ENCODE measurements around the gene RSL1D1.
"Not testable (repeated sequence)": the region's sequence is repeated elsewhere in the genome, so short reads cannot be mapped to it uniquely, and the experiment has no call there.

Gene RSL1D1

GRCh38 chr16:11843206-11843605 is 8.1 kb downstream of the RSL1D1 start:
- no peak for DNase-seq

DNA sequence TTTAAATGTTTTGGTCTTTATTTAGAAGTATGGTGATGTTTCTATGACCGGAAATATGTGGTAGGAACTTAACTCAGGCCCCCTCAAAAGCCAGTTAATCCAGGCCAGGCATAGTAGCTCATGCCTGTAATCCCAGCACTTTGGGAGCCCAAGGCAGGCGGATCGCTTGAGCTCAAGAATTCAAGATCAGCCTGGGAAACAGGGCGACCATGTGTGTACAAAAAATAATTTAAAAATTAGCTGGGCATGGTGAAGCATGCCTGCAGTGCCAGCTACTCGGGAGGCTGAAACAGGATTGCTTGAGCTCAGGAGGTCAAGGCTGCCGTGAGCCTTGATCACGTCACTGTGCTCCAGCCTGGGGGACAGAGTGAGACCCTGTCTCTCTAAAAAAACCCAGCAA is 10.3 kb downstream of the RSL1D1 start:
- no peak for DNase-seq

- no peak for DNase-seq
Measured at GRCh38 chr16:11836650-11837244, 14.6 kb downstream of the RSL1D1 start.

DNA sequence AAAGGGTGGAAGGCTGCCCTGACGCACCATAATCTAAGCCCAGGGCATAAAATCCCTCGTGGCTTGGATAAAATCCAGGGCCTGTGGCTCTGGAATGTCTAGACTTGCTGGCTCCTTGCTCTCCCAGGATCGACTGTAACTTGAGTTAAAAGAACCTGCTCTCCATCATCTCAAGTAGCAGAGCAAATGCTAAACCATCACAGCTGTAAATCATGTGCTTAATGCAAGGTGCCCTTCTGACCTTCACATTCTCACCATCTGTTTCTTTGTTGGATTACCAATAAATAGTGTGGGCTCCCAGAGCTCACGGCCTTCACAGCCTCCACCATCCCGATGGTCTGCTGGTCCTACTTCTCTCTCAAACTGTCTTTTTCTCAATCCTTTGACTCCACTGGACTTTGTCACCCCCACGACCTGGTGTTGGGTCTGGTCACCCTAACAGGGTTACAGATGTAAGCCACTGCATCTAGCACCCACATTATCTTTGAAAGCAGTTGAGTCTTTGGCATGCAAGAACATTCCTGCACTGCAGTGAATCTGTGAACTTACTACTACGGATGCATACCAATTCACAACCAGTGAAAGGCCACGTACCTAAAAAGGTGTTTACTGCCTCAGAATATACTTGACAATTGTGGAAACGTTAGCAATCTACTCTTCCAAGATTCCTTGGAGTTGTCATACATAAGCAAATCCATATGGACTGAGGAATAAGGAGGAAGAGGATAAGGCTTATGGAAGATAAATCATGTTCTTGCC is 15.3 kb downstream of the RSL1D1 start:
- no peak for DNase-seq

- DNase-seq, result no peak
Measured at GRCh38 chr16:11835309-11835708, 16.0 kb downstream of the RSL1D1 start.

GRCh38 chr16:11833951-11834695 is 17.2 kb downstream of the RSL1D1 start:
- DNase-seq, result no peak

DNA sequence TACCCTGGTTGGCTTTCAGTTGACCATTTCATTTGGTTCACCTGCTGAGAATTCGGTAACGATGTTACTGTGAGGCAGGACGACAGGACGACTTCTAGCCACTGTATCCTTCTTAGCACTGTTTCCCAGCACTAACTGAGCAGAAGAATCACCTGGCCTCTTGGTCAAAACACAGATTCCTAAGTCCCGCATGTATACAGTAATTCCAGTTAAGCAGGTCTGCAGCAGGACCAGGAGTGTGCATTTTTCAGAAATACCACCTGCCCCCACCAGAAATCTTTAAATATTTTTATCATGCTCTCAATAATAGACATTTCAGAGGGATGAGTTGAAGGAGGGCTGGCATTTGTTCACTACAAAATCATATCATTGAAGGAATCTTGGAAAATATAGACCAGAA is 22.6 kb downstream of the RSL1D1 start:
- DNase-seq, result no peak

GRCh38 chr16:11825520-11826165 is 25.7 kb downstream of the RSL1D1 start:
- not testable (repeated sequence) for DNase-seq

- DNase-seq, result no peak
Measured at GRCh38 chr16:11824362-11824761, 27.0 kb downstream of the RSL1D1 start.

DNA sequence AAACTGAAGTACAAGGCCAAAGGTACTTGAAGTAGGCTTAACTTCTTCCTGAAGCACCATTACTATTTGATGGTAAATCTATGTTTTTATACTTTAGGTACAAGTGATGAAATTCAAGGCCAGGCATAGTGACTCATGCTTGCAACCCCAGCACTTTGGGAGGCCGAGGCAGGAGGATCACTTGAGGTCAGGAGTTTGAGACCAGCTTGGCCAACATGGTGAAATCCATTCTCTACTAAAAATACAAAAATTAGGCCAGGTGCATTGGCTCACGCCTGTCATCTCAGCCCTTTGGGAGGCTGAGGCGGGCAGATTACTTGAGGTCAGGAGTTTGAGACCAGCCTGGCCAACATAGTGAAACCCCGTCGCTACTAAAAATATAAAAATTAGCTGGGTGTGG is 27.7 kb downstream of the RSL1D1 start:
- not testable (repeated sequence) for DNase-seq

DNA sequence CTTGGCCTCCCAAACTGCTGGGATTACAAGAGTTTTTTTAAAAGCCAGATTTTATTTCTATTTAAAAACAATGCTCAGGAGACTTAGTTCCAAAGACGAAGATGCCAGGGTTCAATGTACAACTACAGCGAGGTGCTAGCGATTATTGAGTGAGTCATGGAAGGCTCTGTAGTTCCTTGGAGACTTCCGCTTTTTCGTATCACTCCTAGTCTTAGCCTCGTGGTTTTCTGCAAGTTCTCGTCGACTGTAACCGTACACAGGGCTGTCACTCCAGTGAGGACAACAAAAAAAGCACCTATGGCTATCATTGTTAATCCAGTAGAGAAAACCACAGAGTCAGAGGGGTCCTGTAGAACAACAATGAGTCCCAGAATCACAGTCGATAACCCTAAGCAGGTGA is 31.5 kb downstream of the RSL1D1 start:
- no peak for DNase-seq

GRCh38 chr16:11818970-11819369 is 32.4 kb downstream of the RSL1D1 start:
- not testable (repeated sequence) for DNase-seq

DNA sequence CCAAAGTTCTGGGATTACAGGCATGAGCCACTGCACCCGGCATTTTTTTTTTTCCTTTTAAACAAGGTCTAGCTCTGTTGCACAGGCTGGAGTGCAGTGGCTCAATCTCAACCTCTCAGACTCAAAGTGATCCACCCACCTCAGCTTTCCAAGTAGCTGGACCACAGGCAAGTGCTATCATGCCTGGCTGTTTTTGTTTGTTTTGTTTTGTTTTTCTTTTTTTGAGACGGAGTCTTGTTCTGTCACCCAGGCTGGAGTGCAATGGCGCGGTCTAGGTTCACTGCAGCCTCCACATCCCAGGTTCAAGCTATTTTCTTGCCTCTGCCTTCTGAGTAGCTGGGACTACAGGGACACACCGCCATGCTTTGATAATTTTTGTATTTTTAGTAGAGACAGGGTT is 35.2 kb downstream of the RSL1D1 start:
- no peak for DNase-seq

- DNase-seq, result not testable (repeated sequence)
Measured at GRCh38 chr16:11814800-11815199, 36.5 kb downstream of the RSL1D1 start.

DNA sequence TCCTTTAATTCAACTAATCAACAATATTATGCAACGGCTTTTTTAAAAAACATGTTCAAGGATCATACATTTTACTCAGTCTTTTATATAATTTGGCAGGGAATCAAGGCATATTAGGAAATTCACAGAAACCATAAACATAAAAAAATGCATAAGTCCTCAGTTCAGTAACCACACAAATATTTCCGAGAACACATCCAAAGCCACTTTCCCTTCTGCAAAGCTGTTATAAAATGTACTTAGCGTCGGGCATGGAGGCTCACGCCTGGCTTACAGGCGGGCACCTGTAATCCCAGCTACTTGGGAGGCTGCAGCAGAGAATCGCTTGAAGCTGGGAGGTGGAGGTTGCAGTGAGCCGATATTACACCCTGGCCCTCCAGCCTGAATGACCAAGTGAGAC is 44.6 kb downstream of the RSL1D1 start:
- DNase-seq, result no peak

- DNase-seq, result no peak
Measured at GRCh38 chr16:11805556-11805955, 45.8 kb downstream of the RSL1D1 start.

DNA sequence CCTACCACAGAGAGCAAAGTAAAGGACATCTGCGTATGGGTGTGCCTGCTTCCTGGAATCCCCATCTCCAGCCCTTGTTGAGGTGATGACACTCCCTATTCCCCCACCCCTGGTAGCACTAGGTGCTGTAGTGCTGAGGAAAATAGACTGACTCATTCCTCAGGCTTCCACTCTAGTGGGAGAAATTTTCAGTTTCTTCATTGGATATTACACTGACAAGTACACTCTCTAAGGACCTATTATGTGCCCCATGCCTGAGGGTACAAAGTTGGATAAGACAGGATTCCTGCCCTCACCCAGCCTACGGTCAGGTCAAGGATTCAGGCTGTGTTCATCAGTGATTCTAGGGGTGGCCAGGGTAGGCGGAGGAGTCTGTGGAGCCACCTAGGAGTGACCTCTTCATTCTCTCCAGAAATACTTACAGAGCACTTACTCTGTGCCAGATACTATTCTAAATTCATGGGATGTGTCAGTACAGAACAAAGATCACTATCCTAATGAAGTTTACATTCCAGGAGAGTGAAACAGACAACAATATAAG is 49.8 kb downstream of the RSL1D1 start:
- DNase-seq, result no peak

DNA sequence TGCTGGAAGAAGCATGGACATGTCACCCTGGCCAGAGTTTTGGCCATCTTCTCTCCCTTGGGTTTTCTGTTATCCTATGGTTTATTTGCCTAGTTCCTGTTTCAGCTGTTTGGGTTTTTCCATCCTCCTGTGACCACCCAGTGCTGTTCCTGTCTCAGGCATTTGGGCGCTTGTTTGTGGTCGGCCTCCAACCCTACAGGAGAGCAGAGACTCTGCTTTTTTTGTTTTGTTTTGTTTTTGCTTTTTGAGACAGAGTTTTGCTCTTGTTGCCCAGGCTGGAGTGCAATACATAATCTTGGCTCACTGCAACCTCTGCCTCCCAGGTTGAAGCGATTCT is 51.0 kb downstream of the RSL1D1 start:
- DNase-seq, result no peak

DNA sequence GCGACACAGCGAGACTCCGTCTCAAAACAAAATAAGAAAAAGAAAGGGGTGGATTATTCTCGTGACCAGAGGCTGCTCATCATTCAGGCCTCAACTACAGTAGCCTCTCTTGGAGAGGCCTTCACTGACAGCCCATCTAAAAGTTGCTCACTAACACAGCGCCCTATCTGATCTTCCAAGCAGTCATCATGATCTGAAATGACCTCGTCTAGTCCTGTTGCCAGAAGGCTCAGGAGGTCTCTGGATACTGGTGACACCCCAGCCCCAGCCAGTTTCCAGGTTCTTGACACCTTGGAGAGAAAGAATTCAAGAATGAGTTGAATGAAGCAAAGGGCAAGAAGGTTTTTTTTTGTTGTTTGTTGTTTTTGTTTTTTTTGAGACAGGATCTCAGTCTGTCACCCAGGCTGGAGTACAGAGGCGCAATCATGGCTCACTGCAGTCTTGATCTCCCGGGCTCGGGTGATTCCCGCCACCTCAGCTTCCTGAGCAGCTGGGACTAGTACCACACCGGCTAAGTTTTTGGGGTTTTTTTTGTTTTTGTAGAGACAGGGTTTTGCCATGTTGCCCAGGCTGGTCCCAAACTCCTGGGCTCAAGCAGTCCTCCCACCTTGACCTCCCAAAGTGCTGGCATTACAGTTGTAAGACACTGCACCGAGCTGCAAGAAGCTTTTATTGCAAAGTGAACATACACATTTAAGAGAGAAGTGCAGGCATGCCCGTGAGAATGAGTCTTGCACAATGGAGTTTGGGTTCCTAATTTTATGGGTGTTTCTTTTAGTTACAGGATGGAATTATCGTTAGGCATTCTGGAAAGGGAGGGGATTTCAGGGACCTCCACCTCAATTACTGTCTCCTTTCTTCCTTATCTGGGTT is 51.6 kb downstream of the RSL1D1 start:
- DNase-seq, result no peak

DNA sequence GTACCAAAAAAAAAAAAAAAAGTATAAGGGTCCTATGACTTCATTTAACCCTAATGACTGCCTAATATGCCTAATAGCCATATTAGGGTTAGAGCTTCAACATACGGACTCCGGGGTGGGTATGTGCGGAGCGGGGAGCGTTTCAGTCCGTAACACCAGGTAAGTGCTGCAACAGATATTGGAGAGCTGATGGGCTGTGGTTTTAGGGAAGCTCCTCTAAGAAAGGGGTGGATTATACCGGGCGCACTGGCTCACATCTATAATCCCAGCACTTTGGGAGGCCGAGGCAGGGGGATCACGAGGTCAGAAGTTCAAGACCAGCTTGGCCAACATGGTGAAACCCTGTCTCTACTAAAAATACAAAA is 52.3 kb downstream of the RSL1D1 start:
- no peak for DNase-seq

GRCh38 chr16:11797957-11798299 is 53.4 kb downstream of the RSL1D1 start:
- DNase-seq, result no peak

DNA sequence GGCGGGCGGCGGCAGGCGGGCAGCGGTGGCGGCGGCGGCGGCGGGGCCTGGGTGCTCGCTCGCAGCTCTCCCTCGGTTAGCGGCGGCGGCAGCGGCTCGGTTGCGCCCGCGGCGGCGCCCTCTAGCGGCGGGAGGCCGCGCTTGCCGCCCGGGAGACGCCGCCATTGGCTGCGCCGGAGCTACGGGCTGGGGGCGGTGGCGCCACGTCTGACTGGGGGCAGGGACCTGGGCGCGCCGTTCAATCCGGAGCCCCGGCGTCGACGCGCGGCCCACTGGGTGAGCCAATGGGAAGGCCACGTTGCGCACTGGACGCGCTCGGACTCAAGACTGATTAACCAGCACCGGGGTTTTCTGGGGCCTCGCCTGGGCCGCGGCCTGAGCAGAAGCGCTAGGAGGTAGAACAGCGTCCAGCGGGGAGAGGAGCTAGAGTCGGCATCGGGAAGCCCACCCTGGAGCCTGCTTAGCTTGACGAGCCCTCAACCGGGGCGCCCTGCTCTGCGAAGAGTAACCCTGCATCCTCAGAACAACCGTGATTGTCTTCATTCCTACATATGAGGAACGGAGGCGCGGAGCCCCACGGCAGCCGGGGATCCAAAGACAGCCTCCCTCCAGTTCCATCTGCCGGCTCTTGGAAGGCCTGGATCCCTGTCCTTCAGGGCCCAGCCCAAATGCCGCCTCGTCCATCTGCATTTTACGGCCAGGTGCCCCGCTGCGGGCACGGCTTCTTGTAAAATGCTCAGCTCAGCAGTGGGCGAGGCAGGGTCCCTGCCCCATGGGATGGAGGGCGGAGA is 54.0 kb downstream of the RSL1D1 start, which contains the start of gene ZC3H7A:
TSS of gene ZC3H7A (minus strand) at position 93 of the 791 bp plus-strand sequence. CDS start 14,904 bp downstream, outside the sequence.
- DNase-seq, result peak; percentile 72 to 91 (median 82)

Measured in activated naive CD4-positive, alpha-beta T cell (primary cell).